ENCODE measurements around the gene NMRAL1.

The NMRAL1 gene

DNA sequence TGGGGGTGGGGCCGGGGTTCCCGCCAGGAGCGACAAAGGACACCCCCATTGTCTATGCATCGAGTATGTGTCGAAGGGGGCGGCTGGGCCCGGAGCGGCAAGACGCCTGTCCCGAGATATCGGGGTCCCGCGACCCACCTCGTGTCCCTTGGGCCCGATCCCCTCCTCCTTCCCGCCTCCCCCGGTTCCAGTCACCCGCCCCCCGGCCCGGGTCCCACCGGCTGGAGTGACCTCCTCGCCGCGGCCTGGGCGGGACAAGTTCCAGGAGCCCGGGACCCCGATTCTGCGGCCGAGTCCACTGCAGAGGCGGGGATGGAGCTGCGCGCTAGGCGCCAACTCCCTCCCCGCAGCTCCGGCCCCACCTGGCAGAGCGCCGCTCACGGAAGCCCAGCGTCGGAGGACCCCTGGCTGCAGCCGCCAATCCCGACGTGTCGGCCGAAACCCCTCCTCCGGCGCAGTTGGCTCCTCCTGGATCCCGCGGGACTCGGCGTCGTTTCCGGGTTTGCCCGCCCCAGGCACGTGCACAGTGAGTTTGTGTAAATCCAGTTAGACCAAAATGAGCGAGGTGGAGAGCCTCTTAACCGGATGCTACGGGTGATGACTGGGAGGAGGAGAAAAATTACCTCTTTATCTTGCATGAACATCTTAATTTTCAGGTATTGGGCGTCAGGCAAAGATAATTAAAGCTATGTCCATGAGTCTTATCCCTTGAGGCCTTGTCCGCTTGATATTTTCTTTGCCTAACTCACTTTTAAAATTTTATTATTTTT, at the start of gene NMRAL1:
TSS of gene NMRAL1 (minus strand) at position 434 of the 770 bp plus-strand sequence. CDS start 493 bp downstream, outside the sequence.
- Histone ChIP-seq H3K27me3 (ENCODE audit: control insufficient read depth, insufficient read depth, low read length) (no peaks in the 10 kb centered on the region), H3K9ac (ENCODE audit: low read length) (peak within 1 kb of the TSS; percentile 74), H3K4me1 (ENCODE audit: control insufficient read depth, insufficient read depth, low read length) (peaks cover 13% of the 10 kb centered on the region), H3K9me3 (ENCODE audit: control insufficient read depth, insufficient read depth, low read depth, low read length) (no peaks in the 10 kb centered on the region), H3K4me3 (ENCODE audit: low read depth, low read length) (peak within 1 kb of the TSS; percentile 72), H3K36me3 (ENCODE audit: control insufficient read depth, insufficient read depth, low read length) (peaks cover 4% of the 10 kb centered on the region), H3K27ac (ENCODE audit: low read depth, low read length) (peak within 1 kb of the TSS; percentile 74; the same call in 1 of the 2 replicates)

DNA sequence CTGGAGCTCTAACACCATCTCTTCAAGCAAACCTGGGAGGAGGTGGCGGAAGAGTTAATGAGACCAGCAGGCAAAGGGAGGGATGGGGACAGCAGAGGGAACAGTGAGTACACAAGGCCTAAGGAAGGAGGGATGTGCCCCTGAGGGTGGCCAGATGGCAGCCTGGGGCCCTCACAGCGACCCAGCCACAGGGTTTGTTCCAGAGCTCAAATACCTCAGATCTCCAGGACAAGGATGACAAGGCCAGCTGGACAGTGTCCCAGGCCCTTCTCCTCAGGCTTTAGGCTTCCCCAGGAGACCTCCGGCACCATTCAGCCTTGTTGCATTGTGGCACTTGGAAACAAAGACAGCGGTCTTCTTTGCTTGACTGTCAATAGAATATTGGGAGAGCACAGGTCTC, 49.3 kb upstream of the NMRAL1 start:
- no peak overlapping the region for H3K4me3 ChIP-seq (ENCODE audit: low read depth, low read length)
- no peaks in the 10 kb centered on the region for H3K27me3 ChIP-seq (ENCODE audit: control insufficient read depth, insufficient read depth, low read length)
- H3K4me1 ChIP-seq (ENCODE audit: control insufficient read depth, insufficient read depth, low read length): peaks cover 21% of the 10 kb centered on the region
- H3K9ac ChIP-seq (ENCODE audit: low read length): no peak overlapping the region
- H3K27ac ChIP-seq (ENCODE audit: low read depth, low read length): no peak overlapping the region
- H3K9me3 ChIP-seq (ENCODE audit: control insufficient read depth, insufficient read depth, low read depth, low read length): no peaks in the 10 kb centered on the region
- H3K36me3 ChIP-seq (ENCODE audit: control insufficient read depth, insufficient read depth, low read length): peaks cover 3% of the 10 kb centered on the region; the same call in 1 of the 2 replicates

DNA sequence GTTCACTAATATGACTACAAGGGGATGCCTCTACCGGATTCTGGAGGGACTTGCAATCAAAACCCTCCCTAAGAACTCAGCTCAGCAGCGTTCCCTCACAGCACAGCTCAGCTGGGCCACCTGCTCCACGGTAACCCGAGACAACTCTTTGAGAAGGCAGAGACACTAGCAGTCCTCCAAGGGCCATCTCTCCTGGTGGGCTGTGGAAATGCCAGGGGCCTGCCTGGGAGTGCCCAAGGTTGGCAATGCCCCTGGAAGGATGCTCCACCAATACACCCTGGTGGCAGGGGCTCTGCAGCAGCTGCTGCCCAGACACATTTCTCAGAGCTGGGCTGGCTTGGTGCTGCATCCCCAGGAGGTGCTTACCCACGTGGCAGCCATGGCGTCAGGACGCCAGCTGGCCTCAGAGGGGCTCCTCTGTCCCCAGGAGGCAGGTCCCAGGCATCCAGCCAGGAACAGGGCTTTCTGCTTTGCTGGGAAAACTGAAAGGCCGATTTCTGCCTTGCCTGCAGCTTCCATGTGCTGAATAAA, 47.7 kb upstream of the NMRAL1 start:
- Histone ChIP-seq H3K27me3 (ENCODE audit: control insufficient read depth, insufficient read depth, low read length) (no peaks in the 10 kb centered on the region), H3K9ac (ENCODE audit: low read length) (no peak overlapping the region), H3K9me3 (ENCODE audit: control insufficient read depth, insufficient read depth, low read depth, low read length) (no peaks in the 10 kb centered on the region), H3K4me1 (ENCODE audit: control insufficient read depth, insufficient read depth, low read length) (peaks cover 21% of the 10 kb centered on the region), H3K4me3 (ENCODE audit: low read depth, low read length) (no peak overlapping the region), H3K27ac (ENCODE audit: low read depth, low read length) (no peak overlapping the region; the same call in 1 of the 2 replicates), H3K36me3 (ENCODE audit: control insufficient read depth, insufficient read depth, low read length) (peaks cover 3% of the 10 kb centered on the region; the same call in 1 of the 2 replicates)

DNA sequence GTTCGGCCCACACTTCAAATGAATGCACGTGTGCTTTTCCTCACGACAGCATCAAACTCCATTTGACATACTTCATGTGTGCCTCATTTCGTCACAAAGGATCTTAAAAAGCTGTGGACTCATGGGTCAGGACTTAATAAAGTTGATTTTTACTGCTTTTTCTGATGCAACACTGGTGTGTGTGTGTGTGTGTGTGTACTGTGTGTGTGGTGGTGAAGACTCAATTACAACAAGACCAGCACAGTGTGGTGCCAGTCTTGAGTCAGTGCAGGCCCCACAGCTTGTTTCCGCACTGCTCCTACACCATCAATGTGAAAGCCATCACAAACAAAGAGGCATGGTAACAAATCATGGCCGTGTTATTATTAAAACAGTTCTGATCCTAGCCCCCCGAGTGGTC, 46.5 kb upstream of the NMRAL1 start:
- peaks cover 21% of the 10 kb centered on the region for H3K4me1 ChIP-seq (ENCODE audit: control insufficient read depth, insufficient read depth, low read length)
- peaks cover 3% of the 10 kb centered on the region; the same call in 1 of the 2 replicates for H3K36me3 ChIP-seq (ENCODE audit: control insufficient read depth, insufficient read depth, low read length)
- H3K9me3 ChIP-seq (ENCODE audit: control insufficient read depth, insufficient read depth, low read depth, low read length): no peaks in the 10 kb centered on the region
- H3K4me3 ChIP-seq (ENCODE audit: low read depth, low read length): no peak overlapping the region
- no peaks in the 10 kb centered on the region for H3K27me3 ChIP-seq (ENCODE audit: control insufficient read depth, insufficient read depth, low read length)
- H3K9ac ChIP-seq (ENCODE audit: low read length): no peak overlapping the region
- H3K27ac ChIP-seq (ENCODE audit: low read depth, low read length): no peak overlapping the region

DNA sequence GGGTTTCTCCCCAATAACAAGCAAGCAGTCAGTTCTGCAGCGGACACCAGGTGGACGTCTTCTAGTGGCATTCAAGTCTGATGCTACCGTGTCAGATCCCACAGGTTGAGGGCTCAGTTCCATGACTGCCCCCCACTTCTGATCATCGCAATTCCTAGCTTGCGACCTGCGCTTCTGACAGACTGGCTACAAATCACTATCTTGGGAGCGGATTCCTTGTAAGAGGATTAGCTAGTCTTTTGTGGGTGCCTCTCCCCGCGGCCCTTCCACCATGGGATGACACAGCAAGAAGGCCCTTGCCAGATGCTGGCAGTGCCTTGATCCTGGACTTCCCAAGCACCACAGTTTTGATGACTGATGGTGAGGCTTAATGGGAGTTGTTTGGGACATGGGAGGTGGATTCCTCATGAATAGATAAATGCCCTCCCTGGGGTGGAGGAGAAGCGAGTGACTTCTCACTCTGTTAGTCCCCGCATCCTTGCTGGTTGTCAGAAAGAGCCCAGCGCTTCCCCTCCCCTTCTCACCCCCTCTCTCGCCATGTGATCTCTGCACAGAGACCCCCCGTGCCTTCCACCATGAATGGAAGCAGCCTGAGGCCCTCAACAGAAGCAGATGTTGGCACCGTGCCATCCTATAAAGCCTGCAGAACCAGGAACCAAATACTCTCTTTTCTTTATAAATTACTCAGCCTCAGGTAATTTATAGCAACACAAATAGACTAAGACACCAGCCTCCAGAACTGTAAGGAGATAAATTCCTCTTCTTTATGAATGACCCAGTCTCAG, 45.0 kb upstream of the NMRAL1 start:
- Histone ChIP-seq H3K4me1 (ENCODE audit: control insufficient read depth, insufficient read depth, low read length) (peaks cover 21% of the 10 kb centered on the region), H3K36me3 (ENCODE audit: control insufficient read depth, insufficient read depth, low read length) (peaks cover 3% of the 10 kb centered on the region; the same call in 1 of the 2 replicates), H3K9me3 (ENCODE audit: control insufficient read depth, insufficient read depth, low read depth, low read length) (no peaks in the 10 kb centered on the region), H3K27me3 (ENCODE audit: control insufficient read depth, insufficient read depth, low read length) (no peaks in the 10 kb centered on the region), H3K9ac (ENCODE audit: low read length) (no peak overlapping the region), H3K4me3 (ENCODE audit: low read depth, low read length) (no peak overlapping the region), H3K27ac (ENCODE audit: low read depth, low read length) (no peak overlapping the region)

DNA sequence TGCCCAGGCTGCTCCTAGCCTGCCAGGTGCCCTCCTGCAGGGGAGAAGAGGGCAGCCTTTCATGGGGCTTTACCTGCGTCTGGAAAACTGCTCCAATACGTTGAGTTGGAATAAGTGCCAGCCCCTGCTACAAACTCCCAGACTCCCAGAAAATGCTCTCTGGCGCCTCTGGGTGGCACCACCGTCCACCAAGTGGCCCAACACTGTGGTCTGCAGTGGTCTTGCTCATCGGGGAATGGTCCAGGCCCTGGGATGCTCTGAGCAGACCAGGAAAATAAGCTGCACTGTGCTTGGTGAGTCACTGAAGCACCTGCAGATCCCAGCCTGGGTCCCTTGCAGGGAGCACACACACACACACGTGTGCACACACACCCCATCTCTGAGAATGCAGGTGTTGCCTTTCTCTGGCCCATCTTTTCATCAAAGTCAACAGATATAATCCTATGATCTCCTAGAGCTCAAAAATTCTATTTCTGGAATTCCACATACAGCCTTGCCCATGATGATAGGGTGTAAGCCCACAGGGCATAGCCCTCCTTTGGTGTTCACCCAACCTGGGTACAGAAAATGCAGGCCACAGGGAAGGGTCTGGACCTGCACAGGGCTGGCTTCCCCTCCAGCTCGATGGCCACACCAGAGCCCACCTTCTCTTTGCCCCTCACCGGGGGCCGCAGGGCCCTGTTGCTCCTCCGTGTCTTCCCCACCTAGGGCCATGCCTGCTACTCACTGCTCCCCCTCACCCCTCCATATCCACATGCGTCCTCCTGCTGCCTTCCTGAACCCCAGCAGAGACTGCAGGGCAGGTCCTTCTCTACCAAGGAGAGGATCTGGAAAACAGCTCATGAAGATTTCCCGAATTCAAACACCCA, 43.6 kb upstream of the NMRAL1 start:
- Histone ChIP-seq H3K27ac (ENCODE audit: low read depth, low read length) (no peak overlapping the region), H3K36me3 (ENCODE audit: control insufficient read depth, insufficient read depth, low read length) (peaks cover 14% of the 10 kb centered on the region), H3K9ac (ENCODE audit: low read length) (no peak overlapping the region), H3K4me1 (ENCODE audit: control insufficient read depth, insufficient read depth, low read length) (peaks cover 14% of the 10 kb centered on the region), H3K27me3 (ENCODE audit: control insufficient read depth, insufficient read depth, low read length) (no peaks in the 10 kb centered on the region), H3K9me3 (ENCODE audit: control insufficient read depth, insufficient read depth, low read depth, low read length) (no peaks in the 10 kb centered on the region), H3K4me3 (ENCODE audit: low read depth, low read length) (no peak overlapping the region)

DNA sequence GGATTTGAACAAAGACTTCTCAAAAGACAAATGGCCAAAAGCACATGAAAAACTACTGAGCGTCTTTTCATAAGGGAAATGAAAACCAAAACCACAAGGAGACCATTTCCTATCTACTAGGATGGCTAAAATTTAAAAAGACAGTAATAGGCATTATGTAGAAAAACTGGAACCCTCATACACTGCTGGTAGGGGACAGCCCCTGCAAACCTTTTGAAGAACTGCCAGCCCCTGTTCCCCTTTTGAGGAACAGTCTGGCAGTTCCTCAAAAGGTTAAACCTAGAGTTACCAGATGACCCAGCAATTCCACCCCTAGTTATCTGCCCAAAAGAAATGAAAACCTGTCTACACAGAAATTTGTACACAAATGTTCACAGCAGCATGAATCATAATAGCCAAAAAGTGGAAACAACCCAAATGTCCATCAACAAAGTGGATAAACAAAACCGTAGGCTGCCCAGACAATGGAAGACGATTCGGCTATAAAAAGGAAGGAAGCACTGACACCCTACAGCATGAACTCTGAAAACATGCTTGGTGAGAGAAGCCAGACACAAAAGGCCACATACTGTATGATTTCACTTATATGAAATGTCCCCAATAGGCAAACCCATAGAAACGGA, 41.3 kb upstream of the NMRAL1 start:
- H3K9me3 ChIP-seq (ENCODE audit: control insufficient read depth, insufficient read depth, low read depth, low read length): no peaks in the 10 kb centered on the region
- no peak overlapping the region for H3K27ac ChIP-seq (ENCODE audit: low read depth, low read length)
- peaks cover 34% of the 10 kb centered on the region for H3K36me3 ChIP-seq (ENCODE audit: control insufficient read depth, insufficient read depth, low read length)
- H3K4me1 ChIP-seq (ENCODE audit: control insufficient read depth, insufficient read depth, low read length): no peaks in the 10 kb centered on the region
- no peak overlapping the region for H3K4me3 ChIP-seq (ENCODE audit: low read depth, low read length)
- H3K27me3 ChIP-seq (ENCODE audit: control insufficient read depth, insufficient read depth, low read length): no peaks in the 10 kb centered on the region
- no peak overlapping the region for H3K9ac ChIP-seq (ENCODE audit: low read length)

DNA sequence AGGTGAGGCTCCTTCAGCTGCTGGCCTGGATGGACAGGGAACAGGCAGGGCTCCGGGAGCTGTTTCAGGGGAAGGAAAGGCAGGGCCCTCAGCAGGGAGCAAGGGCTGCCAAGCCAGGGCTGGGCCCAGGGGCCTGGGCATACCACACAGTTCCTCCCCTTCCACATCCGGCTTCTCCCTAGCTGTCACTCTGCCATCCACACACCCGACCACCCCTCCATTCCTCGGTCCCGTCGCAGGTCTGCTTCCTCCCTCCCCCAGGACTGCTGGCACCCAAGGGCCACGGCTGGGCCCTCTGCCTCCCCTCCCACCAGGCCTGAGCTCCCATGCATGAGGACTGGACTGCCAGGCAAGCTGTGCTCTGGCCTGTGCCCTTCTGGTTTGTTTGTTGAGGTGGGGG, 40.2 kb upstream of the NMRAL1 start:
- H3K27ac ChIP-seq (ENCODE audit: low read depth, low read length): no peak overlapping the region
- no peaks in the 10 kb centered on the region for H3K9me3 ChIP-seq (ENCODE audit: control insufficient read depth, insufficient read depth, low read depth, low read length)
- peaks cover 44% of the 10 kb centered on the region for H3K36me3 ChIP-seq (ENCODE audit: control insufficient read depth, insufficient read depth, low read length)
- no peak overlapping the region for H3K4me3 ChIP-seq (ENCODE audit: low read depth, low read length)
- H3K27me3 ChIP-seq (ENCODE audit: control insufficient read depth, insufficient read depth, low read length): no peaks in the 10 kb centered on the region
- no peaks in the 10 kb centered on the region for H3K4me1 ChIP-seq (ENCODE audit: control insufficient read depth, insufficient read depth, low read length)
- no peak overlapping the region for H3K9ac ChIP-seq (ENCODE audit: low read length)

DNA sequence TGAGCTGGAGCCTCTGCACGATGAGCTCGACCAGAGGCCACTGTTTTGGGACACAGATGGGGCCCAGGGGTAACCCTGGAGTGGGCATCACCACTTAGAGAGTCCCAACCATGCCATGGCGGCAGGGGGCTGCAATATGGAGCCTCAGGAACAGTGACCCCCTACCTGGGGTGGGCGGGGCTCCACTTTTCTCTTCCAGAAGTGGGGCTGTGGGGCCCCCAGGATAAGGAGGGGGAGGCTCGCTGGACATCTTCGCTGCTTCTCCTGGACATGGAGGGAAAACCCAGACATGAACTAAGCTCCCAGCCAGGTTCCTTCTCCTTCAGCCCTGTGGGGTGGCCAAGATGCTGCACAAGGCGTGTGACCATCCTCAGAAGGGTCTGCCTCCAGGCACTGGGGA, 39.5 kb upstream of the NMRAL1 start:
- Histone ChIP-seq H3K27me3 (ENCODE audit: control insufficient read depth, insufficient read depth, low read length) (no peaks in the 10 kb centered on the region), H3K4me1 (ENCODE audit: control insufficient read depth, insufficient read depth, low read length) (no peaks in the 10 kb centered on the region), H3K9me3 (ENCODE audit: control insufficient read depth, insufficient read depth, low read depth, low read length) (no peaks in the 10 kb centered on the region), H3K9ac (ENCODE audit: low read length) (no peak overlapping the region), H3K27ac (ENCODE audit: low read depth, low read length) (no peak overlapping the region), H3K36me3 (ENCODE audit: control insufficient read depth, insufficient read depth, low read length) (peaks cover 50% of the 10 kb centered on the region), H3K4me3 (ENCODE audit: low read depth, low read length) (no peak overlapping the region)
